Astrocyte of the hippocampus (primary cell): ENCODE data around the gene PRAMEF1.
"Not testable (repeated sequence)": the region's sequence is repeated elsewhere in the genome, so short reads cannot be mapped to it uniquely, and the experiment has no call there.

Experiments used
- DNase-seq: peaks from one replicate; pipeline ENCODE4 v3.0.0; 2011; ENCODE audit warnings: low read depth, low spot score

PRAMEF1 gene

GRCh38 chr1:12791097-12791496 is at the start of gene PRAMEF1:
Gene PRAMEF1 (plus strand): TSS chr1:12791397. CDS start chr1:12793228, 1,831 bp downstream.
- not testable (repeated sequence) for DNase-seq

- no peak for DNase-seq
Measured at GRCh38 chr1:12741946-12742345, 49.3 kb upstream of the PRAMEF1 start.

- DNase-seq: no peak
Measured at GRCh38 chr1:12745126-12745991, 45.8 kb upstream of the PRAMEF1 start.

GRCh38 chr1:12745992-12746323 is 45.2 kb upstream of the PRAMEF1 start, which contains the start of gene CFAP107:
Gene CFAP107 (plus strand): TSS chr1:12746200. CDS start chr1:12746431, 231 bp downstream.
- no peak for DNase-seq

GRCh38 chr1:12748778-12749355 is 42.3 kb upstream of the PRAMEF1 start:
- no peak for DNase-seq

GRCh38 chr1:12754738-12755137 is 36.5 kb upstream of the PRAMEF1 start:
- DNase-seq: no peak

- DNase-seq: no peak
Measured at GRCh38 chr1:12756273-12756672, 34.9 kb upstream of the PRAMEF1 start.

GRCh38 chr1:12756768-12757413 is 34.3 kb upstream of the PRAMEF1 start:
- DNase-seq: no peak

GRCh38 chr1:12757836-12758235 is 33.4 kb upstream of the PRAMEF1 start:
- DNase-seq: no peak

- no peak for DNase-seq
Measured at GRCh38 chr1:12760256-12760795, 30.9 kb upstream of the PRAMEF1 start.

- DNase-seq: no peak
Measured at GRCh38 chr1:12761781-12762180, 29.4 kb upstream of the PRAMEF1 start.

GRCh38 chr1:12762766-12763165 is 28.4 kb upstream of the PRAMEF1 start:
- DNase-seq: no peak

GRCh38 chr1:12763479-12763878 is 27.7 kb upstream of the PRAMEF1 start:
- DNase-seq: no peak

GRCh38 chr1:12764016-12764415 is 27.2 kb upstream of the PRAMEF1 start:
- DNase-seq: no peak

- DNase-seq: no peak
Measured at GRCh38 chr1:12769031-12769430, 22.2 kb upstream of the PRAMEF1 start.

GRCh38 chr1:12769976-12770505 is 21.2 kb upstream of the PRAMEF1 start:
- DNase-seq: no peak

GRCh38 chr1:12770620-12771019 is 20.6 kb upstream of the PRAMEF1 start:
- no peak for DNase-seq

GRCh38 chr1:12771186-12771585 is 20.0 kb upstream of the PRAMEF1 start:
- no peak for DNase-seq

- no peak for DNase-seq
Measured at GRCh38 chr1:12772520-12772919, 18.7 kb upstream of the PRAMEF1 start.

- DNase-seq: no peak
Measured at GRCh38 chr1:12773438-12773837, 17.8 kb upstream of the PRAMEF1 start, which contains the start of gene PRAMEF12. Gene PRAMEF12 (plus strand): TSS chr1:12773738. CDS start chr1:12774868, 1,130 bp downstream.

GRCh38 chr1:12774801-12775345 is 16.3 kb upstream of the PRAMEF1 start:
- DNase-seq: no peak

GRCh38 chr1:12775443-12775842 is 15.8 kb upstream of the PRAMEF1 start:
- DNase-seq: no peak
